Choroid plexus epithelial cell (primary cell): ENCODE results near the gene ARID5B.

Source experiments
- DNase-seq: peaks from one replicate; pipeline ENCODE4 v3.0.0-alpha.2; 2010; ENCODE audit warnings: low read depth
- H3K4me3 ChIP-seq: 2 replicates; pipeline ENCODE4 v1.5.1; 2011; ENCODE audit warnings: low read depth, mild to moderate bottlenecking, control low read depth, low read length, moderate library complexity
- TF ChIP-seq, protein P1 (sequence below): conservative IDR thresholded peaks from 2 replicates; pipeline ENCODE4 v1.5.1; 2011; ENCODE audit warnings: low read depth, mild to moderate bottlenecking, control low read depth, inconsistent platforms, low read length, moderate library complexity

ARID5B gene

DNA sequence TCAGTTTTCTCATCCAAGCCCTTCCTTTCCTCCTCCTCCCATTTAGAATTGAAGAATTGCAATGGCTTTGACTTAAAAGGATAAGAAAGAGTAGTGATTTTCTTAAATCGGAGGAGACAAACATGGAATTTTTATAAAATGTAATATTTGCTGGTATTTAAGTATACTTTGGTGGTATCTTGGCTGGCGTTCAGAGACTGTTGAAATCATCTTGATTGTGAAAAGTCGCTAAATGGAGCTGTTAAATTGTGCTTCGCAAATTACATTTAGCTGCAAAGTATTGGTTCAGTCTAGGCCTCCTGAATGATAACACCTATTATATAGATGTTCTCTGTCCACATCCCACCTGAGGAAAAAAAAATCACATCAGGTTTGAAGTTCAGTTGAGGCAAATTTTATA, 81.8 kb downstream of the ARID5B start:
- TF ChIP-seq, protein P1, sequence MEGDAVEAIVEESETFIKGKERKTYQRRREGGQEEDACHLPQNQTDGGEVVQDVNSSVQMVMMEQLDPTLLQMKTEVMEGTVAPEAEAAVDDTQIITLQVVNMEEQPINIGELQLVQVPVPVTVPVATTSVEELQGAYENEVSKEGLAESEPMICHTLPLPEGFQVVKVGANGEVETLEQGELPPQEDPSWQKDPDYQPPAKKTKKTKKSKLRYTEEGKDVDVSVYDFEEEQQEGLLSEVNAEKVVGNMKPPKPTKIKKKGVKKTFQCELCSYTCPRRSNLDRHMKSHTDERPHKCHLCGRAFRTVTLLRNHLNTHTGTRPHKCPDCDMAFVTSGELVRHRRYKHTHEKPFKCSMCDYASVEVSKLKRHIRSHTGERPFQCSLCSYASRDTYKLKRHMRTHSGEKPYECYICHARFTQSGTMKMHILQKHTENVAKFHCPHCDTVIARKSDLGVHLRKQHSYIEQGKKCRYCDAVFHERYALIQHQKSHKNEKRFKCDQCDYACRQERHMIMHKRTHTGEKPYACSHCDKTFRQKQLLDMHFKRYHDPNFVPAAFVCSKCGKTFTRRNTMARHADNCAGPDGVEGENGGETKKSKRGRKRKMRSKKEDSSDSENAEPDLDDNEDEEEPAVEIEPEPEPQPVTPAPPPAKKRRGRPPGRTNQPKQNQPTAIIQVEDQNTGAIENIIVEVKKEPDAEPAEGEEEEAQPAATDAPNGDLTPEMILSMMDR: no peak
- no peak overlapping the region for H3K4me3 ChIP-seq
- DNase-seq: no peak

DNA sequence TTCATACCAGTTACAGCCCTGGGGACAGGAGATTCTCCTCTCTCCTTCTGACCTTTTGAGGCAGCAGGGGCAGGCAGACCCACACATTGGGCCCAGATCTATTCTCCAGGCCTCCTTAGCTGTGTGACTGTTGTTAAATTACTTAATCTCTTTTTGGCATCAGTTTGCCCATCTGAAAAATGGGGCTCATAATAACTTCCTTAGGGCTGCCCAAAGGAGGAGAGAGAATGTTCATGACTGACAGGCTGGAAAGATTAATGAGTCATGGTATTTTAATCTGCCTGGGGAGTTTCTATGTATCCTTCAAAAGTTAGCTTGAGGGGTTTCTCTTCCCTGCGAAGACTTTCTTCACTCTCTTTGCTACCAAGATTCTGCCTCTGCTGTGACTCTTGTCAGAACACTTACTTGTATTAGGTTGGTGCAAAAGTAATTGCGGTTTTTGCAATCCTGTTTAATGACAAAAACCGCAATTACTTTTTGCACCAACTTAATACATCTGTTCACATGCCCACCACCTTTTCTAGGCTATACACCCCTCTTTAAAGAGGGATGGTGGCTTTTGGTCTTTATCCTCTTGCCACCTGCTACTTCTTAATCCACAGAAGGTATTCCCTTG, 83.4 kb downstream of the ARID5B start:
- DNase-seq: no peak
- H3K4me3 ChIP-seq: no peak overlapping the region
- TF ChIP-seq, protein P1: no peak

DNA sequence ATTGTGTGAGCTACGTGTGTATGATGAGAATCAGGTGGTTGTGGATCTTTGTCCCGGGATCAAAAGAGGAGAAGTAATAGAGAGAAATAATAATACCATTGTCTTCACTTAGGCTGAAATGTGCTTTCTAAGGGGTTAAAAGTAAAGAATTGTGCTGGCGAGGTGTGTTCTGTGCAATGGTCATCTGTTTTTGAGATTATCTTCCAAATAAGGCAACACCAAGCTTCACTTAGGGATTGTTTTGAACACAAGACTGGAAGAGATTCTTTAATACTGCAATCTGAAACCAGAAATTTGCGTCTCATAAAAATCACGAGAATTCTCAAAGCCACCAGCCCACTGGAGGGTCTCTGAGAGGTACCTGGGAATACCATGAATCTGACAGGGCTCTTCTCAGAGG, 84.2 kb downstream of the ARID5B start:
- TF ChIP-seq, protein P1: no peak
- DNase-seq: no peak
- no peak overlapping the region for H3K4me3 ChIP-seq

DNA sequence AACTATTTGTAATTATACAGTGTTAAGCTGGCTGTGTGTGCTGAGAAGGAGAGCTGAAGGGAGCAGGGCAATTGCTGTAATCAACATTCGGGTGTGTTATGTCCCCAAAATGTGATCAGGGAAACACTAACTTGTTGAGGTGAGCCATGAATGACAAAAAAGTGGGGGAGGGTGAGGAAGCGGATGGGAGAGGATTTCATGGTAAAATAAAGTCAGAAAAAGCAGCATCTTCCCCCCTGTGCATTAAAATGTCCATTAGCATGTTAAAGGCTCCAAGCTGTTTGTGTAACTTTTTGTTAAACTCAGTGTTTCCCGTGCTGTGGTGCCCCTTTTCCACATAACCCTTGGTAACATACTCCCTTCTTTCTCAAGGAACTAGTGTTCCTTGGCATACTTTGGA, 84.9 kb downstream of the ARID5B start:
- H3K4me3 ChIP-seq: no peak overlapping the region
- DNase-seq: no peak
- TF ChIP-seq, protein P1: no peak

DNA sequence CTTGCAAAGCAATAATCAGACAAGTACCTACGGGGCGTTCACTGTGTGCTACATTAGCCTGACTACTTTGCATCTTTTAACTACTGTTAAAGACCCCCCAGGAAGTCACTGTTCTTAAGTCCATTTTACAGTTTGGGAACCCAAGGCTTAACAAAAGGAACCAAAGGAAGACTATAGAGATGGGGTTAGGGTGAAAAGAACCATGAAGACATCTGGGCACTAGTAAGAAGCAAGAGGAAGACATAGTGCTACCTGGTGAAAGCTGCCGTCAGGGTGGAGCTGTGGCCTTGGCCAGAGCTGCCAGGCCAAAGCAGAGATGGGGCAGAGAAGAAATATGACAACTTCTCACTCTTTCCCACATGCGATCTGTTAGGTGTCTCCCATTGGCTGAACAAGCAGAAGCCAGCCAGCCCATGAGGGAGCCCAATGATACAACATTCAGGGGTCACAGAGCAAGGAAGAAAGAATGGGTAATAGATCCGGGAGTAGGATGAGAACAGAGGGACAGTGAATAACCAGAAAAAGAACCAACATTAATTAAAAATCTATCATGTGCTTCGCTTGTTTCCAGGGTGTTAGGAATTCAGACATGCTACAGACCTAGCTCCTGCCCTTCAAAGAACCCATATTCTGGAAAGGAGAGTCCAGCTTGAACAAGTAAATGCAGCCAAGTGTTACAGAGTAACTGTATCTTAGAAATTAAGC, 85.4 kb downstream of the ARID5B start:
- DNase-seq: no peak
- H3K4me3 ChIP-seq: no peak overlapping the region
- TF ChIP-seq, protein P1: no peak

DNA sequence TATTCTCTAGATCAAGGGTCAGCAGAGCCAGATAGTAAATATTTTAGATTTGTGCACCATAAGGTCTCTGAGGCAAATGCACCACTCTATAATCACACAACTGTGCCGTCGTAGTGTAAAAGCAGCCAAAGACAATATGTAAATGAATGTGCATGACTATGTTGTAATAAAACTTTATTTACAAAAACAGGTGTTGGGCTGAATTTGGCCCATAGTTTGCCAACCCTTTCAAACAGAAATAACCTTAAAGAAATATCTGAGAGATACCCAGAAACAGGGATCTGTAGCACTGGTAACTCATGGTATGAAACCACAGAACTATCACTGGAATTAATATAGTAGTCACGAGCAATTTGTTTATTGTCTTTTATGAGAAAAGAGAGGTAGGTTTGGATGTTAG, 86.0 kb downstream of the ARID5B start:
- TF ChIP-seq, protein P1: no peak
- no peak for DNase-seq
- no peak overlapping the region for H3K4me3 ChIP-seq

DNA sequence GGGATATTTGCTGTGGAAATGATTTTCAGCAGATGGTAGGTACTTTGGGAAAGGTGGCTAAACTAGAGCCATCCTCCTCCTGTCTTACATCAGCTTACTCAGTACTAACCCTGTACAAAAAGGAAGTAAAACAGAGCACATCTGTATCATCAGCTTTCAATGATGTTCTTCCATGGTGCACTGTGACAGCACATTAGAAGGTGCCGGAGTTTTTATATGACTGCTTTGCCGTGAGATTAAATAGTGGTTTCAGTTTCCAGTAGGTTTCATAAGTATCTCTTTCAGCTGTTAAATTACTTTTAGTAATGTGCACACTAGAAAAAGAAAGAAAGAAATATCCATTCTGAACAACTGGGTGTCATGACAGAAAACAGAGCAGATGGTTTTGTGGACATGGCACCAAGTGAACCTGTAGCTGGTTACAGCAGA, 86.5 kb downstream of the ARID5B start:
- TF ChIP-seq, protein P1: no peak
- H3K4me3 ChIP-seq: no peak overlapping the region
- DNase-seq: no peak
